Panc1 (cell line): ENCODE results near the gene C2CD3.

Source experiments
- POLR2AphosphoS5 ChIP-seq: IDR thresholded peaks from 2 replicates; pipeline ENCODE4 v1.6.1; 2012; ENCODE audit warnings: mild to moderate bottlenecking, low read depth, low read length, moderate library complexity
- REST ChIP-seq, 2 experiments: IDR thresholded peaks; 2 replicates each; pipeline ENCODE4 v1.6.1; 2011 to 2012; ENCODE audit warnings: low read depth in 2 of 2, control low read depth in 1 of 2, low read length in 1 of 2, mild to moderate bottlenecking in 1 of 2, moderate library complexity in 1 of 2; ENCODE audit not compliant: insufficient read depth in 1 of 2
- TF ChIP-seq, protein P1 (sequence below): fragments of 450-650 bp; IDR thresholded peaks from 2 replicates; pipeline ENCODE4 v1.5.1; 2017; ENCODE audit warnings: mild to moderate bottlenecking

- TF ChIP-seq REST (IDR thresholded peaks at IDR 0.05; ENCODE audit: insufficient read depth in 1 of 2, low read depth in 2 of 2, low read length in 1 of 2) (no peak), POLR2AphosphoS5 (no peak)
- TF ChIP-seq, protein P1, sequence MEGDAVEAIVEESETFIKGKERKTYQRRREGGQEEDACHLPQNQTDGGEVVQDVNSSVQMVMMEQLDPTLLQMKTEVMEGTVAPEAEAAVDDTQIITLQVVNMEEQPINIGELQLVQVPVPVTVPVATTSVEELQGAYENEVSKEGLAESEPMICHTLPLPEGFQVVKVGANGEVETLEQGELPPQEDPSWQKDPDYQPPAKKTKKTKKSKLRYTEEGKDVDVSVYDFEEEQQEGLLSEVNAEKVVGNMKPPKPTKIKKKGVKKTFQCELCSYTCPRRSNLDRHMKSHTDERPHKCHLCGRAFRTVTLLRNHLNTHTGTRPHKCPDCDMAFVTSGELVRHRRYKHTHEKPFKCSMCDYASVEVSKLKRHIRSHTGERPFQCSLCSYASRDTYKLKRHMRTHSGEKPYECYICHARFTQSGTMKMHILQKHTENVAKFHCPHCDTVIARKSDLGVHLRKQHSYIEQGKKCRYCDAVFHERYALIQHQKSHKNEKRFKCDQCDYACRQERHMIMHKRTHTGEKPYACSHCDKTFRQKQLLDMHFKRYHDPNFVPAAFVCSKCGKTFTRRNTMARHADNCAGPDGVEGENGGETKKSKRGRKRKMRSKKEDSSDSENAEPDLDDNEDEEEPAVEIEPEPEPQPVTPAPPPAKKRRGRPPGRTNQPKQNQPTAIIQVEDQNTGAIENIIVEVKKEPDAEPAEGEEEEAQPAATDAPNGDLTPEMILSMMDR, result no peak
Observed at GRCh38 chr11:74085542-74085892, 85.3 kb downstream of the C2CD3 start.
